Astrocyte of the cerebellum (primary cell): ENCODE data around the gene PRELP.

ENCODE experiments used
- DNase-seq: peaks from one replicate; pipeline ENCODE4 v3.0.0-alpha.2; 2011; ENCODE audit warnings: low read depth
- H3K4me3 ChIP-seq: 2 replicates; pipeline ENCODE4 v1.5.1; 2011; ENCODE audit warnings: mild to moderate bottlenecking, low read depth, low read length, moderate library complexity
- in situ Hi-C: cut with HindIII; loops from 2 replicates; pipeline ENCODE4 v1.10.0; 2017; ENCODE audit warnings: low sequenced_read_pairs
- TF ChIP-seq, protein P1 (sequence below): IDR thresholded peaks from 2 replicates; pipeline ENCODE4 v1.5.1; 2012; ENCODE audit warnings: low read length, low read depth, moderate library complexity, mild to moderate bottlenecking; ENCODE audit errors: missing control alignments

Gene PRELP

DNA sequence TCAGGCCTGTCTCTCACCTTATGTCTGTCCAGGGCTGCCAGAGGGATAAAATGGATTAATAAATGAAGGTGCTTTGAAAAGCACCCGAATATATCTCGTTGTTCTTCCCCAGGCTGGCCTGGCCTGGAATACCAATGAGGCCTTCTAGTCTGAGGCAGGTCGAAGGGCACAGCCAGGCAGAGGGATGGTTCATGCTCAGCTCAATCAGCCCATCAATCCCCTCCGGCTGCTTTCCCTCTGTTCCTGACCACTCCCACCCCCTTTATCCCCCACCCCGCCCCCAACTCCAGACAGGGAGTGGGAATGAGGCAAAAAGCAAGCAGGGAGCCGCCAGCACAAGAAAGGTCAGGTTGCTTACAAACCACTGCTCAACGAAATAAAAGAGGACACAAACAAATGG, 40.0 kb upstream of the PRELP start:
- no peak for DNase-seq
- TF ChIP-seq, protein P1, sequence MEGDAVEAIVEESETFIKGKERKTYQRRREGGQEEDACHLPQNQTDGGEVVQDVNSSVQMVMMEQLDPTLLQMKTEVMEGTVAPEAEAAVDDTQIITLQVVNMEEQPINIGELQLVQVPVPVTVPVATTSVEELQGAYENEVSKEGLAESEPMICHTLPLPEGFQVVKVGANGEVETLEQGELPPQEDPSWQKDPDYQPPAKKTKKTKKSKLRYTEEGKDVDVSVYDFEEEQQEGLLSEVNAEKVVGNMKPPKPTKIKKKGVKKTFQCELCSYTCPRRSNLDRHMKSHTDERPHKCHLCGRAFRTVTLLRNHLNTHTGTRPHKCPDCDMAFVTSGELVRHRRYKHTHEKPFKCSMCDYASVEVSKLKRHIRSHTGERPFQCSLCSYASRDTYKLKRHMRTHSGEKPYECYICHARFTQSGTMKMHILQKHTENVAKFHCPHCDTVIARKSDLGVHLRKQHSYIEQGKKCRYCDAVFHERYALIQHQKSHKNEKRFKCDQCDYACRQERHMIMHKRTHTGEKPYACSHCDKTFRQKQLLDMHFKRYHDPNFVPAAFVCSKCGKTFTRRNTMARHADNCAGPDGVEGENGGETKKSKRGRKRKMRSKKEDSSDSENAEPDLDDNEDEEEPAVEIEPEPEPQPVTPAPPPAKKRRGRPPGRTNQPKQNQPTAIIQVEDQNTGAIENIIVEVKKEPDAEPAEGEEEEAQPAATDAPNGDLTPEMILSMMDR, result no peak
- no peak overlapping the region for H3K4me3 ChIP-seq
- in situ Hi-C loops, result no loop called here

GRCh38 chr1:203437696-203438315, 37.8 kb upstream of the PRELP start:
- TF ChIP-seq, protein P1, result no peak
- H3K4me3 ChIP-seq, result no peak overlapping the region
- no peak for DNase-seq
- in situ Hi-C loops, result no loop called here

GRCh38 chr1:203439131-203439730, 36.4 kb upstream of the PRELP start:
- in situ Hi-C loops, result no loop called here
- no peak overlapping the region for H3K4me3 ChIP-seq
- DNase-seq, result no peak
- TF ChIP-seq, protein P1, result no peak

DNA sequence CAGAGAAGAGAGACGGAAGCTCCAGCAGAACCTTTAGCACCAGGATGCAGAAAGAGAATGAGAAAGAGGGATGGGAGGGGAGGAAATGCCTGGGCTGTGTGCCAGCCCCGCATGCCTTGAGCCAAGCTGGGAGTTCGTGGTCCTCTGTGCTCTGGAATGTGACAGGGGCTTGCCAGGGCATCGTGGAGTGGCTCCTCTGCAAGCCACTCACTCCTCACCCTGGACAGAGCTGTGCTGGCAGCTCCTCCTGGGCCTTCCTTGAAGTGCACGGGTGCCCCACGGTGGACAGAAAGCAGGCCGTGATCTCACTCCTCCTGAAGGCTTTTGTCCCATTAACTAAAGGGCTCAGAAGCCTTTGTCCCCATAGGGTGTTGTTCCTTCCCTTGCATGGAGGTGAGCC, 34.8 kb upstream of the PRELP start:
- H3K4me3 ChIP-seq, result no peak overlapping the region
- in situ Hi-C loops, result no loop called here
- TF ChIP-seq, protein P1, result peak; percentile 51
- peak; percentile 35 for DNase-seq

DNA sequence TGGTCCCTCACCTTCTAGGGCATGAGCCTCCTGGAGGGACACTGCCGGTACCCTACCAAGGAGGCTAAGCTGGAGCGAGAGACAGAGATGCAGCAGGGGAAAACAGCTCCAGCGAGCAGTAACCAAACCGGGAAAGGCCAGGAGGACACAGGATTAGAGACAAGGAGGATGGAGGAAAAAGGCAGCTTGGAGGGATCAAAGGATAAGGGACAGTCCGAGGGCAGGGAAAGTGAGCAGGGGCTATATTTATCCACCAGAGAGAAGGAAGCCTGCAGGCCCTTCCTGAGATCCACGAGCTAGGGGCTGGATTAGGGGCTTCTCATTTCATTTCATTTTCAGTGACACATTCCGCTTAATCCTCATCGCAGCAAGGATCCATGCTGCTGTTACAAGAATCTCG, 33.8 kb upstream of the PRELP start:
- in situ Hi-C loops, result no loop called here

GRCh38 chr1:203442821-203443220, 32.8 kb upstream of the PRELP start:
- TF ChIP-seq, protein P1, result no peak
- in situ Hi-C loops, result no loop called here
- no peak overlapping the region for H3K4me3 ChIP-seq
- no peak for DNase-seq

More for the DNA sequence above, 33.8 kb upstream of the PRELP start:
- DNase-seq, result no peak
- TF ChIP-seq, protein P1, result no peak
- H3K4me3 ChIP-seq, result no peak overlapping the region
